ENCODE results near the gene PRKAA1. TPM values are rescaled to one million over a fixed set of nuclear protein-coding genes. Genes with fewer than 3 reads are reported as not detected.
A peak's percentile ranks its signal among the peaks of the same experiment; 100 is the strongest.

Gene PRKAA1
- polyA plus RNA-seq, 2 of the 4 experiments (the other 2 are of a cell fraction) = 51.5 to 107 TPM

GRCh38 chr5:40829748-40830533, 31.8 kb upstream of the PRKAA1 start:
- ATAC-seq = no peak
- Histone ChIP-seq H3K4me3 (no peak overlapping the region), H3K4me2 (no peak overlapping the region; the same call in 2 of the 3 replicates), H3K27ac (no peak overlapping the region), H3K4me1 (peaks cover 37% of the 10 kb centered on the region), H3K9me3 (no peaks in the 10 kb centered on the region)
- ChIA-PET CTCF (no interaction called here), POLR2A (no interaction called here)
- TF ChIP-seq REST (IDR thresholded peaks at IDR 0.05) (no peak), HOXA7 (CRISPR knock-in tag; IDR thresholded peaks at IDR 0.05) (no peak), POLR2A (IDR thresholded peaks at IDR 0.05; ENCODE audit: low read length) (no peak), HES2 (IDR thresholded peaks at IDR 0.05) (no peak), PHF8 (IDR thresholded peaks at IDR 0.05; ENCODE audit: borderline replicate concordance, low read depth) (no peak), MAFK (IDR thresholded peaks at IDR 0.05; ENCODE audit: partially characterized antibody) (no peak), ELK1 (IDR thresholded peaks at IDR 0.05; ENCODE audit: low read depth, low read length) (no peak), SREBF2 (IDR thresholded peaks at IDR 0.05) (no peak), TP53 (CRISPR knock-in tag; IDR thresholded peaks at IDR 0.05) (no peak), CBX2 (IDR thresholded peaks at IDR 0.05; ENCODE audit: borderline replicate concordance, low read depth) (no peak)
- 96% methylated on average over 13 of the region's 13 CpGs for WGBS (ENCODE audit: missing lambda C conversion rate)
- no peak for FAIRE-seq
- DNase-seq (ENCODE audit: low read depth in 1 of 2, low spot score in 1 of 2) = no peak

- FAIRE-seq (no peak), ATAC-seq (no peak), DNase-seq (ENCODE audit: low read depth in 1 of 2, low spot score in 1 of 2) (no peak)
- 0 out of 5 replicates have a peak, but pooled peaks of 1 of the 2 experiments have one; percentile 5 for TF ChIP-seq JUN (IDR thresholded peaks at IDR 0.05)
- peak; percentile 44; the same call in 1 of the 2 replicates for TF ChIP-seq HOXA7 (CRISPR knock-in tag; IDR thresholded peaks at IDR 0.05)
- TF ChIP-seq TFCP2L1 (CRISPR knock-in tag; IDR thresholded peaks at IDR 0.05) = peak; percentile 71
- TF ChIP-seq POLR2AphosphoS2 (conservative IDR thresholded peaks at IDR 0.05; ENCODE audit: low read length) = peak; percentile 93
- peak; percentile 13; the same call in 1 of the 2 replicates for TF ChIP-seq HOXB5 (CRISPR knock-in tag; IDR thresholded peaks at IDR 0.05)
- TF ChIP-seq ZC3H11A (IDR thresholded peaks at IDR 0.05) = no peak
- no peak; the same call in 1 of the 2 replicates for TF ChIP-seq TP53 (CRISPR knock-in tag; IDR thresholded peaks at IDR 0.05)
- TF ChIP-seq FOSB (CRISPR knock-in tag; IDR thresholded peaks at IDR 0.05) = peak; percentile 20; the same call in 1 of the 2 replicates
- TF ChIP-seq BCL3 (IDR thresholded peaks at IDR 0.05) = peak; percentile 19; the same call in 1 of the 3 replicates
- Histone ChIP-seq H3K4me2 (no peak overlapping the region), H3K9me3 (no peaks in the 10 kb centered on the region), H3K27ac (no peak overlapping the region), H3K4me1 (peaks cover 37% of the 10 kb centered on the region), H3K4me3 (no peak overlapping the region)
- 93% methylated on average over 3 of the region's 3 CpGs for WGBS (ENCODE audit: missing lambda C conversion rate)
- POLR2A ChIA-PET = no interaction called here
- CTCF ChIA-PET = no interaction called here
Measured at GRCh38 chr5:40828690-40829661, 30.8 kb upstream of the PRKAA1 start.

All from A549 (cell line).